HG02884 (cell line): Measurements from ENCODE around the gene RNF220.

Experiments used
- ATAC-seq: cut with Tn5 transposase; IDR thresholded peaks from one replicate; pipeline ENCODE4 v1.9.1; 2021; ENCODE audit warnings: mild to moderate bottlenecking, moderate library complexity; ENCODE audit not compliant: unreplicated experiment

The RNF220 gene

DNA sequence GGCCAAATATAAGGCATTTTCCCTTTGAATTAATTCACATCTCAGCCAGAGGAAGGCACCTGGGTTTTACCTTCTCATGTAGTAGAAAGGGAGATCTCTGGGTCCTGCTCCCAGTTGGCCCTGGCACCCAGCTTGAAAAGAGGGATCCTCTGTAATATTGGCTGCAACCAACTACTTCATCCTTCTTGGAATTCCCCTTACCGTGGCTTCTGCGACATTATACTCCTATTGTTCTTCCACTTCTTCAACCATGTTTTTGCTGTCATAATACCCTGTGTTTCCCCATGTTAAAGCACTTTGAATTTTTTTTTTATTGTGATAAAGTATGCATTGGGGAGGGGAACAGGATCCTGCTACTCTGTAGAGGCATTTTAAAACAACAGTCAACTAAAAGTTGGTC is 26.8 kb downstream of the RNF220 start:
- no peak for ATAC-seq

DNA sequence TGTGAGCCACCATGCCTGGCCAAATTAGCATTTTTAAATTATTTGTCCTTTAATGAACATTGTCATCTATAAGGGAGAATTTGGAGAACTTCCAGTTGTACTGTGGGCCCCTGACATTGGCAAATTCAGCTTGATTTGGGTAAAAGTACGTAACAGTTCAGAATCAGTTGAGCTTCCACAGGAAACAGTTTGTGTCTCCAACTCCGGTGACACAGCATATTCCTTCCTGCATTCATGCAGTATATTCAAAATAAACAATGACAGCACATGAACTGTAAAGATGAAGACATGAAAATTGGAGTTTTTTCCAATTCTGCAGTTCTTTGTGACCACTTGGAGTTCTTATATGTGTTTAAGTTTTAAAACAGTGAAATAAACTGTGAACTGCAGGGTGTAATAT is 28.2 kb downstream of the RNF220 start:
- ATAC-seq: no peak

DNA sequence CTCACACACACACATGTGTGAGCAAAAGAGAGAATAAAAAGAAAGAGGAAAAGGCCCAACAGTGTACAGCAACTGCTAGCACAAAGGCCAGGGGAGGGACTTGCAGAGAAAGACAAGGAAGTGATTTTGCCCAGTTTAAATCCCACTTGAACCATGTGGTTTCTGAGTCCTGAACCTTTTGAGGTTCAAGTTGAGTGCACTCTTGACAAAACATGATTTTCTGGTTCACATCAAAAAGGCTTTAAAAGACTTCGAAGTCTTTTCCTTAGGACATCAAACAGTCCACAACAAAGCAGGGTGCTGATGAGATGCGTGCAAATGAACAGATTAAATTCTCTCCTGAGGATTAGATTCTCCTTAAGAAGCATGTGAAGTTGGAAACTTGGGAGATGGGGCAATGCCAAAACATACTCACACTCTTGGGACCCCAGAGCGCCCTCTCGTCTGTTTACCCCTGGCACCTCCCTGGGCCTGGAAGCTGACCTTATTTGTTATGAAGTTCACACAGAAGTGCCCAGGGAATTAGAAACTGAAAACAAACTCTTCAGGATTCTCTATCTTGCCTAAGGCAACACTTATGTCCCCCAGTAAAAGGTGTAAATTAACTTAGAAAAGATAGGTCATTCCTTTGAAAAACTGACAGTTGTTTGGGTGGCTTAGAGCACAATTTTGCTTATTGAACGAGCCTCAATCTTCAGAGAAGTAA is 31.5 kb downstream of the RNF220 start:
- no peak for ATAC-seq

DNA sequence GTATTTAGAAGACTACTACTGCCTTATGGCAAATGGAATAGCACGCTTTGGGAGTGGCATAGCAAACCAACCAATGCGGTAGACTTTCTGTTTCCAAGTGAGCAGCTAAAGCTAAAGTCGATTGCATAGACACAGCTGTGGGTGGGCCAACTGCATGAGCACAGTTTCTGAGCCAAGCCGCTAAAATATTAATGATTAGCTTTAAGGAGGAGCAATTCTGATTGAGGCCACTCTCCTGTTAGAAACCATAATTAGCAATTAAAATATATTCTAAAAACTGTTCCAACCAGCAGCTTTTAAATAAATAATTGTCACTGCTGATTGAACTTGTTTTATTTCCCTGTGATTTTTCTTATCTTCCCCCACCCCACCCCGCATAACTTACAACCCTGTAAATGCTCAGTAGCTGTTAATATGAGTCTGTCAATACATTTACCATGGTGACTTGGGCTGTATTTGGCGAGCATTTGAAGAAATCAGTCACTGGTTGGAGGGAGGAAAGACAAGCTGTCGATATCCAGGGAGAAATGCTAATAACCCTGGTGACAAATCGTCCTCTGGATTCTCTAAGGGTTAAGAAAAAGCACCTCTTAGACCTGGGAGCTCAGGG is 32.2 kb downstream of the RNF220 start:
- no peak for ATAC-seq

DNA sequence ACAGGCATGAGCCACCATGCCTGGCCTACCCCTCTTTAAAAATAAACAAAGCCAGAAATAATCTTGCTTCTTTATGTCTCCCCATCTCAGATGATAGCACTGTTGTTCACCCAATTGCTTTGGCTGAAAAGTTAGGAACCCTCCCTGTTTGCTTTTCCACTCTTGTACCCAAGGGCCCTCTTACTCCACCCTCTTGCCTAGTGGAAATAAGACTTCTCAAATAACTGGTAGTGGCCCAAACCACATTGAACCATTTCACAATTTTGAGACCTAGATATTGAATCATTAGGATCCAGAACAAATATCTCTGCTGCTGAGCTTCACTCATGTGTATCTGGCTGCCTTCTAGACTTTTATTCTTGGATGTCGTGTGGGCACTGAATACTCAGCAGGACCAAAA is 37.7 kb downstream of the RNF220 start:
- ATAC-seq: no peak

DNA sequence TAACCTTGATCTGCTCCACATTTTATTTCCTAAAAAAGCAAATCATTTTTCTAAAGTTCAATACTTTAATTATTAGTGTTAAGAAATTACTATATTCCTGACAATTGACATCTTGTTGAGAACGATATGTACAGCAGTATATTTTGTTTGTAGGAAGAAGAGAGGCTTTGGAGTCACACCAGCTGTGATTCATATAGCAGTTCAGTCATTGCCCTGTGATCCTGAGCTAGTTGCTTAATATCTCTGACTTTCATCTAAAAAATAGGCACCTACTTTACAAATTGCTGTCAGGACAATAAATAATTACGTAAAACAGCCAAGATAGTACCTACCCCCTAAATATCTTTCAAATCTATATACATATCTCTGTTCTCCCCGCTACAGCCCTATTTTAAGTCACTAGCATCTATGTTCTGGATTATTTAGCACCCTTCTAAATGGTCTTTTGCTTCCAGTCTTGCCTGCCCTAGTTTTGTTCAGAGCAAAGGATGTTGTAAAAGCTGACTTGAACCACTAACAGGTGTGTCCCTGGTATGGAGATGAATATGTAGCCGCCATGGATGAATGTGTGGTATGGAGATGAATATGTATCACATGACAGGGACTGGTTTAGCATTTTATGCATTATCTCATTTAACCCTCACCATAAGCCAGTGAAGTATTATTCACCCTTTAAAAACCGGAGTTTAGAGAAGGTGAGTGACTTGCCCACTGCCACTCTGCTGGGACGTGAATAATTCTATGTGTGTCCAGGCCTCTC is 42.2 kb downstream of the RNF220 start:
- ATAC-seq: no peak

DNA sequence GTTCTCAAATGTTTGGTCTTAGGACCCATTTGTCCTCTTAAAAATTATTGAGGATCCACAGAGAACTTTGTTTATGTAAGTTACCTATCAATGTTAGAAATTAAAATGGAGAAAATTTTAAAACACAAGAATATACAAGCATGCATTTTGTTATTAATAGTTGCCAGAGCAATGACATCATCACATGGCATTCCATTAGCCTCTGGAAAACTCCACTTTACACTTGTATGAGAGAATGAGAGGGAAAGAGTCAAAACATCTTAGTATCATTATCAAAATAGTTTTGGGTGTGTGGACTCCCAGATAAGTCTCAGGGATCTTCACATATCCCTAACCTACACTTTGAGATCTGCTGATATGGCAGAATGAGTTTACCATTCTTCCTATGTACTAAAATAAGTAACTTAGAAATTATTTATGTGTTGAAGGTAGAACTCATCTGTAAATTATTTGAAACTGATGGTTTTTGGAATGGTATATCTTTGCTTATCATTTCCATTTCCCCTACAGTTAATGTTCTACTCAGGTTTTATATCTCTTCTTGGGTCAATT is 48.8 kb downstream of the RNF220 start:
- no peak for ATAC-seq

DNA sequence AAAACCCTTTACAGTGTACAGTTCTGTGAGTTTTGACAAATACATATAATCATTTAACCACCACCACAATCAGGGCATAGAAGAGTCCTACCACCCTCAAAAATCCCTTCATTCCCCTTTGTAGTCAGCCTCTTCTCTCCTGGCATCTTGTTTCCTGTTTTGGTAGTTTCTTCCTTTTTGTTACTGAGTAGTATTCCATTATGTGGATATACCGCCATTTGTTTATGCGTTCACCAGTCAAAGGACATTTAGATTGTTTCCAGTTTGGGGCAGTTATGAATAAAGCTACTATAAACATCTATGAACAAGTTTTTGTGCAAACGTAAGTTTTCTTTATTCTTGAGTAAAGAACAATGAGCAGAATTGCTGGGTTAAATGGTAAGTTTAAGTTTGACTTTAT is 49.6 kb downstream of the RNF220 start:
- no peak for ATAC-seq

DNA sequence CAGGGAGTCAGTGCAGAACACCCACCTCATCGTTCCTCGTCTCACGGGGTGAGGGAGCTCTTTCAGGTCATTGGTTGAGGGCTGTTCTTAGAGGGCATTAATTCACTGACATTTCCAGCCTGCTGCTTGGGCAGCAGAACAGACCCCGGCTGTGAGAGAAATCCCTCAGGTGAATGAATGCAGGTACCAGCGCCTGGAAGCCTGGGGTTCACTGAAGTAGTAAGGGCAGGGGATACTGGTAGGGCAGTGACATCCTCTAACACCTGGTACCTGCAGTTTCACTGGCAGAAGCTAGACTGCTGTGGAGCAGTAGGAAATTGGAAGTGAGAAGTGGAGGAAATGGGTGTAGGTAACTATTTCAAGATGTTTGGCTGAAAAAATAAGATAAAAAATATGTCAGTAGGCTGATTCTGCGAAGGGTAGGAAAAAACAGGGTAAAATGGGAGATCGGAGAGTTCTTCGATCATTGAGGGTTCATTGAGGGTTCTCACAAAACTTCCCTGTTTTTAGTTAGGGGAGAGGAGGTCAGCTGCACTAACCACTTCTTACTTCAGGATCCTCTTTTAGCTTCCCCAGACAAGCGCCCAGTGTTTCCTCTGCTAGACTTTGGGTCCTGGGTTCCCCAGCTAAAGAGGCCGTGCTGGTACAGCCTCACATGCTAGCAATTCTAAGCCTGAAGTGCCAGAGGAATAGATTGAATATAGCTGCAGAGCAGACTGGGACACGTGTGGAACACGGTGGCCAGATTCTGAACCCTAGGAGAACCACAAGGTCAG is 55.2 kb downstream of the RNF220 start:
- ATAC-seq: no peak

DNA sequence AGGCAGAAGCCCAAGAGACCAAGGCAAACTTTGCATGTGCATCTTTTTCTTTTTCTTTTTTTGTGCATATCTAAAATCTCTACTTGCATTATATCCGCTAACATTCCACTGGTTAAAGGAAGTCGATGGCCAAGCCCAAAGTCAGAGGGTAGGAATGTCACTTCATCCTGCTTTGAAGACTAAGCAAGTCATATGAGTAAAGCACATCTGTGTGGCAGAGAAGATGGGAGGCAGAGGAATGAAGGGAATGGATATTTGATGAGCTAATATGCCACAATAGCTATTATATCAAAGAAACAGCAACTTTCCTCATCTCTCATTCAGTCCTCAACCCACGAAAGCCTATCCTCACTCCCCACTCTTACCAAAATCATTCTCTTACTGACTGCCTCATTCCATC is 59.3 kb downstream of the RNF220 start:
- no peak for ATAC-seq

DNA sequence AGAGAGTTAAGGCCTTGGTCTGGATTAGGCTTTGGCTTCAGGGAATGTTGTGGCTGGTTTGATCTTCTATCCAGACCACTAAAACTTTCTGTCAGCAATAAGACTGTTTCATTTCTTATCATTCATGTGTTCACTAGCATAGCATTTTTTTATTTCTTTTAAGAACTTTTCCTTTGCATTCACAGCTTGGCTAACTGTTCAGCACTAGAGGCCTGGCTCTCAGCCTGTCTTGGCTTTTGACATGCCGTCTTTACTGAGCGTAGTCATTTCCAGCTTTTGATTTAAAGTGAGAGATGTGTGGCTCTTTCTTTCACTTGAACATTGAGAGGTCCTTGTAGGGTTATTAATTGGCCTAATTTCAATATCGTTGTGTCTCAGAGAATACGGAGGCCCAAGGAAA is 62.5 kb downstream of the RNF220 start:
- no peak for ATAC-seq

DNA sequence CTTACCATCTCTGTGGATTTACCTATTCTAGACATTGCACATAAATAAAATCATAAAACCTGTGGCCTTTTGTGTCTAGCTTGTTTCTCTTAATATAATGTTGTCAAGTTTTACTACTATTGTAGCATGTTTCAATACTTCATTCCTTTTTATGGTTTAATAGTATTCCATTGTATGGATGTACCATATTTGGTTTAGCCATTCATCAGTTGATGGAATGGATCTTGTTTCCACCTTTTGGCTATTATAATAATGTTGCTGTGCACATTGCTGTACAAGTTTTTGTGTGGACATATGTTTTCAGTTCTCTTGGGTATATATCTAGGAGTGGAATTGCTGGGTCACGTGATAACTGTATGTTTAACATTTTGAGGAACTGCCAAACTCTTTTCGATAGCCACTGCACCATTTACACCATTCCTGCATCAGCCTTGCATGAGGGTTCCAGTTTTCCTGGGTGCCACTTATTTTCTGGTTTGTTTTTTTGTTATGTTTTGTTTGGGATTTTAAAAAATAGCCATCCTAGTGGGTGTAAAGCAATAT is 66.9 kb downstream of the RNF220 start:
- no peak for ATAC-seq

DNA sequence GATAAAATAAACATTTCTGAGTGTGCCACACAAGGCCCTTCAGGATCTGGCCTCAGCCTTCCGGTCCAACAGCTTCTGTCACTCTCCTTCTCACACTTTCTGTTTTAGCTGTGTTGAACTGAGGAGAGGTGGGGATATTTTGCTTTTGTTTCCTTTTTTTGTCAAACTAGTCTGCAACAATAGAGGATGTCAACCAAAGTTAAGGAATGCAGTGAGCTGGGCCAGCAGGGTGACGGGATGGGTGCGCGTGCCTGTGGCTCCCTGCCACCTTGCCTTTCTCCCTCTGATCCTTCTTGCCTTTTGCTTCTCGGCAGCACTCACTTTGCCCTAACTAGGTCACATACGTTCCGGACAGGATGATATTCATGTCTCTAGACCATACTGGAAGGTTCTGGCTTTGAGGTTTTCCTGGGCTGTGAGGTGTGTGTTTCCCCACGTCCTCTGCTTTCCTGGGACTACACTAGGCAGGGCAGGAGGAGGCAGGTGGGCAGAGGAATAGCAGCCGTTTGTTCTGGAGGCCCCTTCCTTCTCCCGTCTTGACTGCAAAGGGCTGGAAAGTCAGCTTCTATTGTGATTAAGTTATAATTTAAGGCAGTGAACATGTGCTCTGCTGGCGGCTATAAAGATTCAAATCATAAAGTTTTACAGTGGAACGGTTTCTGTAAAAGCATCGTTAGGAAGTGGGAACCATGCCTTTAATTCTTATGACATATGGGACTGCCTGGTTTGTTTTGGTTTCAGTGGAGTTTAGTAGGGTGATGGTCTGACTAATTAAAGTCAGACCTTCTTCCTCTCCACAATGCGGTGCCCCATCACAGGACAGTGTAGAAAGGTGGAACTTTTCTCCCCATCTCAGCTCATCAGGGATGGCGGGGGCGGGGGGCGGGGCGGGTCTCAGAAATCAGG is 67.8 kb downstream of the RNF220 start:
- no peak for ATAC-seq

DNA sequence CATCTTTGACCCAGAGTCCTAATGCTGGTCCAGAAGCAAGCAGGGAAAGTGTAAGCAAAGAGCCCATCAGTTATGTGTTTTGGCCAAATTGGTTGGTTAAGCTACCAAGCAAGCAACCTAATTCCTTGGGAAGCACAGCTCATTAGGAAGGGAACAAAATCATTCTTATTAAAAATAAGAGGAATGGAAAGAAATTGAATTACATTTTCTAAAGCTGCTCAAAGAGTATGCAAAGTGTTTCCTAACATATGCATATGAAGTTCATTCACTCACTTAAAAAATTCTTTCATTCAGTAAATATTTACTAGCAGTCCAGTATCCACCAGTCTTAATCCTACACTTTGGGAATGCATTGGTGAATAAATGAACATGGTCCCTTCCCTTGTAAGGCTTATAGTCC is 71.8 kb downstream of the RNF220 start:
- ATAC-seq: no peak

DNA sequence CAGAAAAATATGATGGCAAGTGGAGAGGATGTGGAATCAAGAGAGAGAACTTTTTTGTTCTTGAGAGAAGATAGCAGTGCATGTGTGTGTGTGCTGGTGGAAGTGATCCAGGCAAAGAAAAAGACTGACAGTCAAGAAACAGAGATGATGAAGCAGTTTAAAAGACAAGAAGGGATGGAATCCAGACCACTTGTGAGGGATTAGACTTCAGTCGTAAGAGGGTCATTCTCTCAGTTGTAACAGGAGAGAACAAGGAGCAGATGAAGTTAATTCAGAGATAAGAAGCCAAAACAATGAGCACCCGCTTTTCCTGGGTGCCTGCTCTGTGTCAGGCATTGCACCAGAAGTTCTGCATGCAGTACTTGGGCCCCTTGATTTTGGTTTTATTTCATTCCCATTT is 76.6 kb downstream of the RNF220 start:
- ATAC-seq: no peak

DNA sequence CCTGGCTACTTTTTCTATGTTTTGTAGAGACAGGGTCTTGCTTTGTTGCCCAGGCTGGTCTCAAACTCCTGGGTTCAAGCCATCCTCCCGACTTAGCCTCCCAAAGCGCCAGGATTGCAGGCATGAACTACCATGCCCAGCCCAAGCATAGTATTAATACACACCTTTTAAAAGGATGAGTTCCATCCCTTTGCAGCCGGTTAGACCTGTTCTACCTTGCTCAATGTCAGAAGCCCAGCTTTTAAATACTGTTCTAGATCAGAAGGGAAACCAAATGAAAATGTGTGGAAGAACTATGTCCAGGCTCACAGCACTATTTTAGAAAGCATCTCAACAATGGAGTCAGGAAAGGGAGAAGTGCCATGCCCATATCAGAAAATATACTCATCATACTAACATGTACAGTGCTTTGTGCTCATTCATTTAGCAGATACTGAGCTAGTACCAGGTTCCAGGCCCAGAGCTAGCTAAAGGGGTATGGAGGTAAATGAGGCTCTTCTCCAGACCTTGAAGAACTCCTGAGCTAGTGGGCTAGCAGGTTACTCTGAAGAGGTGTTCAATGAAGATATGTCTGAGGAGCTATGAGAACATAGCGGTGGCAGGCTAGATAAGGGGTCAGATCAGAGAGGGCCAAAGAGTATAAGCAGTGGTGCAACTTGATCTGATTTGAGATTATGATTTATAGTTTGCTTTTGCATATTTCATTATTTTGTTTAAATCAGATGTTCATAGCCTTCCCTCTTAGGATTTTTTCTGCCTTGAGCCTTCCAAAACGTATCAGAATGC is 78.2 kb downstream of the RNF220 start:
- ATAC-seq: no peak

DNA sequence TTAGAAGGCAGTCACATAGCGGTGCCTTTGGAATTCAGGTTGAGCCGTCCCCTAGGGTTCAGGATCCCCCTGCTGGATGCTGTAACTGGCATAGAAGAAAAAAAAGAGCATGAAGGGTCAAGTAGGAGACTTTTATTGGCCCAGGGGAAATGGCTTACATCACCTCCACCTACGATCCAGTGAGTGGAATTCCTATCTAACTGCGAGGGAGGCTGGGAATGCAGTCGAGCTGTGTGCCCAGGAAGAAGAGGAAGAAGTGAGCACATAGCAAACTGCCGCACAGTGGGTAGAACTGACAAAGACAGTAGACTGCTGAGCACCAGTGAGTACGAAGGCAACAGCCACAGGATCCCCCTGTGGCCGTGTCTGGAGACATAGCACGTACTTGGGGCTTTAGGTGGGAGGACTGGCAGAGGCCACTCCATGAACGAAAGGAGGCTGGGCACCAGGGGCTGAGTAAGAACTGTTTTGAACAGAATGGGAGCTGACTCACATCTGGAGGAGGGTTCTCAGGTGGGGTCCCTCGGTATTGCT is 79.2 kb downstream of the RNF220 start:
- no peak for ATAC-seq

DNA sequence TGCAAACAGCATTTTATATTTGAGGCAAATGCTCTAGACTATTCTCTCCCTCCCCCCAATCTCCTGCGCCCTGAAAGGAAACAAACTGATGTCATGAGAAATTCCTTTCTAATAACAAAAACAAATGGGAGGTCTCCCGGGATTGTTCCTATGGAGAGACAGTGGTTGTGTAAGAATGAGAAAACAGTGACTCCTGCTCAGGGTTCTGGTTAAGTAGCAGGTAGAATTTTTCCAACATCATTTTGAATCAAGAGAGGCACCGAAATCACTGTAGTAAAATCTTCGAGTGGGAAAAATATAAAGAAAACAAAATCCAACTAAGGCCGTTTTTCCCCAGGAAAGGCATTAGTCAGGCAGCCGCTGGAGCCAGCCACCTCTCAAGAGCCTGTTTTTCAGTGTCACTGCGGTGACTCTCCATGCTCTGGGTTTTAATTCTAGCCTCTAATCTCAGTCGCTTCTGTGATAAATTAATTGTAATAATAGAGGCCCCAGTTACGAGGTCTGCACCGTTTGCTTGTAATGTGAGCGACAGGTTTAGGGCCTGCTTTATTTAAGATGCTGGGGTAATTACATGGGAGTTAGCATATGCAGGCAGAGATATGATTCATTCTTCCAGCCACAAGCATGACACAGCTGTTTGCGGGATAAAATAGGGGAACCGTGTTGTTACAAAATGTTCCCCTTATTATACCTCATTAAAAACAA is 80.3 kb downstream of the RNF220 start:
- ATAC-seq: no peak
